Measurements from ENCODE around the gene GPR78. TPM values are rescaled to one million over a fixed set of nuclear protein-coding genes. Genes with fewer than 3 reads are reported as not detected.

The GPR78 gene
- polyA plus RNA-seq, 3 donors, result not detected

- Histone ChIP-seq H4K20me1 (ENCODE audit: insufficient read depth, low read length) (no peaks in the 10 kb centered on the region), H2AFZ (ENCODE audit: insufficient read depth, low read depth, low read length, poor library complexity, severe bottlenecking) (no peak overlapping the region), H3K4me3 (replicated peaks in 1 of 3; ENCODE audit: low read depth in 2 of 3, low read length in 3 of 3) (no peak overlapping the region), H3K36me3 (replicated peaks in 1 of 2; ENCODE audit: control insufficient read depth in 1 of 2, insufficient read depth in 2 of 2, low read length in 2 of 2) (no peaks in the 10 kb centered on the region), H3K4me1 (ENCODE audit: control insufficient read depth in 1 of 2, insufficient read depth in 2 of 2, low read length in 2 of 2) (no peaks in the 10 kb centered on the region), H3K9ac (ENCODE audit: insufficient read depth, low read length, poor library complexity, severe bottlenecking) (no peak overlapping the region), H3K27ac (ENCODE audit: low read depth in 1 of 2, low read length in 2 of 2) (no peak overlapping the region), H3K9me3 (replicated peaks in 1 of 2; ENCODE audit: control insufficient read depth in 1 of 2, insufficient read depth in 1 of 2, low read length in 2 of 2) (no peaks in the 10 kb centered on the region), H3K79me2 (ENCODE audit: insufficient read depth, low read length) (no peaks in the 10 kb centered on the region), H3K4me2 (replicated peaks; ENCODE audit: extremely low read depth, low read length, poor library complexity, severe bottlenecking) (no peak overlapping the region), H3K27me3 (ENCODE audit: control insufficient read depth in 2 of 2, insufficient read depth in 2 of 2, low read length in 2 of 2) (no peaks in the 10 kb centered on the region)
- Mint-ChIP-seq H3K4me1 (no peaks in the 10 kb centered on the region), H3K9me3 (no peaks in the 10 kb centered on the region), H3K36me3 (no peaks in the 10 kb centered on the region), H3K27ac (no peak overlapping the region), H3K27me3 (ENCODE audit: low read depth in 3 of 3) (peaks cover 3 to 7% (median 4%) of the 10 kb centered on the region in 3 donors), H3K4me3 (no peak overlapping the region)
- intact Hi-C loops (cut with micrococcal nuclease), result no loop called here
- 76% methylated on average over 5 of the region's 5 CpGs for WGBS (ENCODE audit: insufficient coverage)
- no peak for DNase-seq
- no peak for TF ChIP-seq CTCF (IDR thresholded peaks at IDR 0.05)
Measured at GRCh38 chr4:8608714-8609391, 28.7 kb downstream of the GPR78 start.

GRCh38 chr4:8609406-8609805, 29.2 kb downstream of the GPR78 start:
- Histone ChIP-seq H3K79me2 (ENCODE audit: insufficient read depth, low read length) (no peaks in the 10 kb centered on the region), H3K4me1 (ENCODE audit: control insufficient read depth in 1 of 2, insufficient read depth in 2 of 2, low read length in 2 of 2) (no peaks in the 10 kb centered on the region), H3K27ac (ENCODE audit: low read depth in 1 of 2, low read length in 2 of 2) (no peak overlapping the region), H3K27me3 (ENCODE audit: control insufficient read depth in 2 of 2, insufficient read depth in 2 of 2, low read length in 2 of 2) (no peaks in the 10 kb centered on the region), H3K9me3 (replicated peaks in 1 of 2; ENCODE audit: control insufficient read depth in 1 of 2, insufficient read depth in 1 of 2, low read length in 2 of 2) (no peaks in the 10 kb centered on the region), H3K9ac (ENCODE audit: insufficient read depth, low read length, poor library complexity, severe bottlenecking) (no peak overlapping the region), H3K4me2 (replicated peaks; ENCODE audit: extremely low read depth, low read length, poor library complexity, severe bottlenecking) (no peak overlapping the region), H3K4me3 (replicated peaks in 1 of 3; ENCODE audit: low read depth in 2 of 3, low read length in 3 of 3) (no peak overlapping the region), H4K20me1 (ENCODE audit: insufficient read depth, low read length) (no peaks in the 10 kb centered on the region), H3K36me3 (replicated peaks in 1 of 2; ENCODE audit: control insufficient read depth in 1 of 2, insufficient read depth in 2 of 2, low read length in 2 of 2) (no peaks in the 10 kb centered on the region), H2AFZ (ENCODE audit: insufficient read depth, low read depth, low read length, poor library complexity, severe bottlenecking) (no peak overlapping the region)
- no peak for TF ChIP-seq CTCF (IDR thresholded peaks at IDR 0.05)
- H3K4me1 Mint-ChIP-seq, result no peaks in the 10 kb centered on the region
- no peak overlapping the region for H3K4me3 Mint-ChIP-seq
- no peak for DNase-seq
- peaks cover 0 to 3% (median 0%) of the 10 kb centered on the region in 7 donors for H3K9me3 Mint-ChIP-seq
- intact Hi-C loops (cut with micrococcal nuclease), result no loop called here
- H3K27me3 Mint-ChIP-seq (ENCODE audit: low read depth in 3 of 3), result peaks cover 3 to 7% (median 4%) of the 10 kb centered on the region in 3 donors
- H3K27ac Mint-ChIP-seq, result no peak overlapping the region
- WGBS (ENCODE audit: insufficient coverage), result 88% methylated on average over 6 of the region's 6 CpGs
- no peaks in the 10 kb centered on the region for H3K36me3 Mint-ChIP-seq
